Mucosa of descending colon (tissue), 3 donors: ENCODE measurements around the gene SEMA3B. TPM values are rescaled to one million over a fixed set of nuclear protein-coding genes. Genes with fewer than 3 reads are reported as not detected.

ENCODE experiments used
- ATAC-seq: fragments of 200-7000 bp; cut with Tn5 transposase; one replicate; pipeline ENCODE4 v1.9.1; 2020; ENCODE audit warnings: mild to moderate bottlenecking, moderate library complexity
- DNase-seq, 3 donors: peaks; one replicate each; pipeline ENCODE4 v3.0.0-alpha.2; 2020
- H3K36me3 ChIP-seq: fragments of 200-600 bp; one replicate; pipeline ENCODE4 v1.8.0; 2021; ENCODE audit warnings: low read depth, mild to moderate bottlenecking
- H3K4me1 ChIP-seq: fragments of 200-600 bp; one replicate; pipeline ENCODE4 v1.8.0; 2021; ENCODE audit warnings: low read depth, mild to moderate bottlenecking
- H3K4me3 ChIP-seq: fragments of 200-600 bp; one replicate; pipeline ENCODE4 v1.8.0; 2021; ENCODE audit warnings: mild to moderate bottlenecking
- H3K9me3 ChIP-seq: fragments of 200-600 bp; one replicate; pipeline ENCODE4 v1.8.0; 2021; ENCODE audit warnings: mild to moderate bottlenecking
- intact Hi-C, 2 donors: fragments of 100-400 bp; cut with DNase I in 1 of 2; cut with micrococcal nuclease in 1 of 2; formaldehyde crosslinking; loops; one replicate each; pipeline versions ENCODE4 v1.11.0 to v1.11.1; 2022; cut with DNase I, micrococcal nuclease
- total RNA-seq, 3 donors: library from RNA; stranded (reverse); fragmentation: NEBNext Ultra II Directional in 2 of 3; extraction: Animal tissue kit (Norgen Biotek cat#: 25700) in 2 of 3; gene quantifications; one replicate each; pipeline versions ENCODE4 v1.2.1 to v1.2.4, GENCODE V29; 2021 to 2023
- TF ChIP-seq, protein P1 (sequence below): fragments of 200-600 bp; IDR thresholded peaks from one replicate; pipeline ENCODE4 v1.8.0; 2022; ENCODE audit warnings: antibody characterized with exemption, mild to moderate bottlenecking
- donor health status: DM: no; HTN: no; CAD: no; lungs with moderate emphysema.
- donor health status: DM: no; HTN: no; CAD: no.
- donor health status: DM: no; HTN: yes; CAD: no.

SEMA3B gene
- total RNA-seq, 3 donors from 2014 or later: 42.0 to 129 (median 59.2) TPM

DNA sequence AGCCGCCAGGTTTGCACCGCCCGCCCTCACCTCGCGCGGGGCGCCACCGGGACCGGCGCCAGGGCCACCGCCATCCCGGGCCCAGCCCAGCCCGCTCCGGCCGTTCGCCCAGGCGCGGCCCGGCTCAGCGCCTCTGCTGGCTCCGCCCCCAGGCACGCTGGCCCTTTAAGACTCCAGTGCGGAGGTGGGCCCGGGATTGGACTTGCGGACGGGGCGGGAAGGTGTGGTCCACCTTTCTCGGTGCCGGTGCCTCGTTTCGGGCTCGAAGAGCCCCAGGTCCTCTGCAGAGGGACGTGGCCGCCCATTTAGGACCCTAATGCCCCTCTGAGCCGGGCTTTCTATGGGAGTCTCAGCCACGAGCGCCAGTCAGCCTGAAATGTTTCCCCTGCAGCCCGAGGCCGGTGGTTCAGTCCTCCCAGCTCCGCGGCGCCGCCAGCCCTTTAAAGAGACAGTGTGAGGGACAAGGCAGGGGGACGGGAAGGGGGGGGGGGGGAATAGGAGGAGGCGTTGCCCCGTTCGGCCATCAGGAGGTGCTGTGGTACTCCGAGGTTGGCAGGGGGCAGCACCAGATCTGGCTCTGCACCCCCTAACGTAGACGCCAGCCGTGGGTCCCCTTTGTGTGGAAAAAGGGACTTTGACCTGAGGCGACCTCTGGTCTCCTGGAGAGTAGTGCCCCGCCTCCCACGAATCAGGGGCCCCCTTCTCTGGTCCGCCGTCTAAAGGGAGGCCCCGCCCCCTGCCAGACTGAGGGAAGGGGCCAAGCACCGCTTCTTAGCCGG is 52.6 kb downstream of the SEMA3B start:
- DNase-seq: peak; percentile 89 to 93 (median 93)
- Histone ChIP-seq H3K36me3 (no peaks in the 10 kb centered on the region), H3K4me3 (peak overlapping the region; percentile 74), H3K9me3 (no peaks in the 10 kb centered on the region), H3K4me1 (peaks cover 49% of the 10 kb centered on the region)
- ATAC-seq: peak; percentile 81
- TF ChIP-seq, protein P1, sequence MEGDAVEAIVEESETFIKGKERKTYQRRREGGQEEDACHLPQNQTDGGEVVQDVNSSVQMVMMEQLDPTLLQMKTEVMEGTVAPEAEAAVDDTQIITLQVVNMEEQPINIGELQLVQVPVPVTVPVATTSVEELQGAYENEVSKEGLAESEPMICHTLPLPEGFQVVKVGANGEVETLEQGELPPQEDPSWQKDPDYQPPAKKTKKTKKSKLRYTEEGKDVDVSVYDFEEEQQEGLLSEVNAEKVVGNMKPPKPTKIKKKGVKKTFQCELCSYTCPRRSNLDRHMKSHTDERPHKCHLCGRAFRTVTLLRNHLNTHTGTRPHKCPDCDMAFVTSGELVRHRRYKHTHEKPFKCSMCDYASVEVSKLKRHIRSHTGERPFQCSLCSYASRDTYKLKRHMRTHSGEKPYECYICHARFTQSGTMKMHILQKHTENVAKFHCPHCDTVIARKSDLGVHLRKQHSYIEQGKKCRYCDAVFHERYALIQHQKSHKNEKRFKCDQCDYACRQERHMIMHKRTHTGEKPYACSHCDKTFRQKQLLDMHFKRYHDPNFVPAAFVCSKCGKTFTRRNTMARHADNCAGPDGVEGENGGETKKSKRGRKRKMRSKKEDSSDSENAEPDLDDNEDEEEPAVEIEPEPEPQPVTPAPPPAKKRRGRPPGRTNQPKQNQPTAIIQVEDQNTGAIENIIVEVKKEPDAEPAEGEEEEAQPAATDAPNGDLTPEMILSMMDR: peak; percentile 23
- intact Hi-C loops: no loop called here

- ATAC-seq (no peak), DNase-seq (peak in 1 of 3 donors; percentile 54)
- peaks cover 49% of the 10 kb centered on the region for H3K4me1 ChIP-seq
- H3K4me3 ChIP-seq: no peak overlapping the region
- TF ChIP-seq, protein P1: no peak
- H3K36me3 ChIP-seq: no peaks in the 10 kb centered on the region
- no peaks in the 10 kb centered on the region for H3K9me3 ChIP-seq
- intact Hi-C loops: no loop called here
Observed at GRCh38 chr3:50322115-50322385, 53.1 kb downstream of the SEMA3B start.

- ATAC-seq (no peak), DNase-seq (peak; percentile 43 to 78 (median 61))
- Histone ChIP-seq H3K36me3 (no peaks in the 10 kb centered on the region), H3K4me3 (peak within 1 kb of the TSS; percentile 74), H3K4me1 (peaks cover 49% of the 10 kb centered on the region), H3K9me3 (no peaks in the 10 kb centered on the region)
- TF ChIP-seq, protein P1: no peak
- intact Hi-C loops: no loop called here
Observed at GRCh38 chr3:50322386-50323091, 53.6 kb downstream of the SEMA3B start, which contains the start of gene HYAL2. Gene HYAL2, minus strand, starts transcription at chr3:50322745. Its CDS starts 2,256 bp downstream, at chr3:50320489.

GRCh38 chr3:50323092-50323600 is 54.2 kb downstream of the SEMA3B start:
- ATAC-seq: no peak
- H3K4me3 ChIP-seq: no peak overlapping the region
- H3K9me3 ChIP-seq: no peaks in the 10 kb centered on the region
- peaks cover 45% of the 10 kb centered on the region for H3K4me1 ChIP-seq
- no peaks in the 10 kb centered on the region for H3K36me3 ChIP-seq
- intact Hi-C loops: no loop called here
- TF ChIP-seq, protein P1: no peak
- DNase-seq: no peak

DNA sequence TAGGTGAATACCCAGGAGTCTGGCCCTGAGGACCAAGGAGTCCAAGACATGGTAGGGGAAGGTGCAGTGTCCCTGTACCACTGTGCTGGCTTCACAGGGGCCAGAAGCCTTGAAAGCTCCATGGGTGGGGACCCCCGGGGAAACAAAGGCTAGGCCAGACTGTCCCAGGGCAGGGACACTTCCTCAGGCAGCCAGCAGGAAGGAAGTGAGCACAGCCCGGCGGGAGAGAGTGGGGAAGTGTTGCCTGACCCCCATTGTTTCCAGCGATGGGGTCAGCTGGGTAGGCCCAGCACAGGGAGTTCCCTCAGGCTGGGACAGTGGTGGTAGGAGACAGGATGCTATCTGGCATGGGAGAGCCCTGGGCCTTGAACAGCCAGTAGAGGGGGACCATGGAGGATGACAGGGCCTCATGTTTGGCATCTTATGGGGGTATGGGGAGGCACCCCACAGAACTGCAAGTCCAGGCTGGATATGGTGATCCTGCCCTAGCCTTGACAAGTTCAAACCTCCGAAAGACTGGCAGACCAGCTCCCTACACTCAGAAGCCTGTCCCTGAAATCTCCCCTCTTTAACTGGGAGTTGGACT is 54.8 kb downstream of the SEMA3B start:
- ATAC-seq (no peak), DNase-seq (peak in 1 of 3 donors; percentile 62)
- TF ChIP-seq, protein P1: no peak
- Histone ChIP-seq H3K4me1 (peaks cover 39% of the 10 kb centered on the region), H3K9me3 (no peaks in the 10 kb centered on the region), H3K36me3 (no peaks in the 10 kb centered on the region), H3K4me3 (no peak overlapping the region)
- intact Hi-C loops: no loop called here
